IPS-NIHi7 (cell line): ENCODE results near the gene ZSCAN12.
"Not testable (repeated sequence)": the region's sequence is repeated elsewhere in the genome, so short reads cannot be mapped to it uniquely, and the experiment has no call there.

Experiments used
- DNase-seq: peaks from one replicate; pipeline ENCODE4 v3.0.0; 2012; ENCODE audit warnings: mixed read lengths; ENCODE audit errors: extremely low spot score

ZSCAN12 gene

DNA sequence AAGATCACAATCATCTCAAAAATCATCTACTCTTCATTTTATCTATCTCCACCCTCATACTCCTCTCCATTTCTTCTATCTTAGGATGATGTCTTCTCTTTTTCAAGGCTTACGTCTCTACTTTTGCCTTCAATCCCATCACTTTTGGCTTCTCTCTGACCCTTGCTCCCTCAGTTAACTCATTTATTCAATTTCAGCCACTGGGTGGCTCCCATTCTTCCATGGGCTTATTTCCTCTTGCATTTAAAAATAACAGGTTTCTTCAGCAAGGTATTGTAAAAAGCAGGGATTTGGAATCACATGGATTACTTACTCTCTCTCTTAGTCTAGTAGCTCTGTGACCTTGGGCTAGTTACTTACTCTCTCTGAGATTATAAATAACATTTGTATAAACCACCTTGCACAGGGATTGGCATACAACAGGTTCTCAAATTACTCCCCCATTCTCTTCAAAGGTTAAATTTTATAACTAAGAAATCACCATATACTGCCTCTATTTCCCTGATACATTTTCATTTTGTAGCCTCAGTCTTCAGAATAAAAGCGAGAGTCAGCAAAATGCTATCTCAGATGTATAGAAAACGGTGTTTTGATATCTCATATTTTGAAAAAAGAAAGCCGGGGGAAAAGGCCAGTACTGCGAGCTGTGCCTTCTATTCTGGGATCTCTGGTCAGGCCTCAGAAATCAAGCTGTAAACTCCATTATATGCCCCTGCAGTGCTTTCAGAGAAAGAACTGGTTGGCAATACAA, 5.5 kb downstream of the ZSCAN12 start:
- no peak for DNase-seq

- DNase-seq = no peak
Observed at GRCh38 chr6:28390688-28391087, 8.9 kb downstream of the ZSCAN12 start.

DNA sequence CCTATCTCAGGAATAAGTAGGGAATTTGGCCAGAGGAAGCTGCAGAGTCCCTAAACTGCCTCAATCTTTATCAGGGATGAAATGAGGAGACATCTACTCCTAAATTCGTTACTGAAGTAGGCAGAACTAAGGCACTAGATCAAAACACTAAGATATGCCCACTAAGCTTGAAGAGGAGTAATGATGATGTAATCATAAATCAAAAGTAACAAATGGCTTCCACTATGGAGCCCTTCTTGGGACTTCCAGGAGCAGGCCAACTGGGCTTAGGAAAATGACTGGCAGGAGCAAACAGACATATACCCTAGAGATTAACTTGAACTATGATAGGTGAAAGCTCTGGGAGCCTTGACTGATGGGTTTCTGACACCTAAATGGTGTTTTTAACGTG, 15.4 kb downstream of the ZSCAN12 start:
- DNase-seq = no peak

GRCh38 chr6:28383235-28384142, 16.1 kb downstream of the ZSCAN12 start:
- peak; percentile 89 for DNase-seq

DNA sequence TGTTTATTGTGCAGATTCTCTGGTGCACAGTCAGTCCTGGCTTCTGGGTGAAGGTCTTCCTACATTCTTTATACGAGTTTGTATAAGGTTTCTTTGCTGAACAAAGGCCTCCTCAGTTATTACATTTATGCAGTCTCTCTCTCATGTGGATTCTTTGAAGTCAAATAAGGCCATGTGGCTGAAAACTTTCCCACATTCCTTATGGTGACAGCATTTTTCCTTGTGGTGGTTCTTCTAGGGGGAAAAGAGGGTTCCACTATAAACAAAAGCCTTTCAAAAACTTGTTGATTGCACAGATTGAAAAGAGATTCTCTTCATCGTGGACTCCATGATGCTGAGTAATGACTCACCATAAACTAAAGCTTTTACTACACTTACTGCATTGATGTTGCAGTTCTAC, 19.2 kb downstream of the ZSCAN12 start:
- DNase-seq = no peak

GRCh38 chr6:28378644-28379043, 20.9 kb downstream of the ZSCAN12 start:
- DNase-seq = no peak

GRCh38 chr6:28377879-28378278, 21.7 kb downstream of the ZSCAN12 start:
- DNase-seq = no peak

DNA sequence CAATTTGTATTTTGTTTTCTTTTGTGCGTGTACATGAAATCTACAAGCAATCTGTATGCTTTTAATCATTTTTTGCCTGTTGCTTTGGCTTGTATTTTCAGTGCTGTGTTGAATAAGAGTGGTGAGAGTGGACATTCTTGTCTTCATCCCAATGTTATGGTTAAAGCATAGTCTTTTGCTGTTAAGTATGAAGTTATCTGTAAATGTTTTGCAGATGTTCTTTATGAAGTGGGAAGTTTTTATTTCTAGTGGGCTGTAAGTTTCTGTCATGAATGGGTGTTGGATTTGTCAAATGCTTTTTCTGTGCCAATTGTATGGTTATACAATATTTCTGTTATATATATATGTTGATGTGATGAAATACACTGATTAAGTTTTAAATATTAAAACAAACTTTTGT, 25.6 kb downstream of the ZSCAN12 start:
- DNase-seq = no peak

DNA sequence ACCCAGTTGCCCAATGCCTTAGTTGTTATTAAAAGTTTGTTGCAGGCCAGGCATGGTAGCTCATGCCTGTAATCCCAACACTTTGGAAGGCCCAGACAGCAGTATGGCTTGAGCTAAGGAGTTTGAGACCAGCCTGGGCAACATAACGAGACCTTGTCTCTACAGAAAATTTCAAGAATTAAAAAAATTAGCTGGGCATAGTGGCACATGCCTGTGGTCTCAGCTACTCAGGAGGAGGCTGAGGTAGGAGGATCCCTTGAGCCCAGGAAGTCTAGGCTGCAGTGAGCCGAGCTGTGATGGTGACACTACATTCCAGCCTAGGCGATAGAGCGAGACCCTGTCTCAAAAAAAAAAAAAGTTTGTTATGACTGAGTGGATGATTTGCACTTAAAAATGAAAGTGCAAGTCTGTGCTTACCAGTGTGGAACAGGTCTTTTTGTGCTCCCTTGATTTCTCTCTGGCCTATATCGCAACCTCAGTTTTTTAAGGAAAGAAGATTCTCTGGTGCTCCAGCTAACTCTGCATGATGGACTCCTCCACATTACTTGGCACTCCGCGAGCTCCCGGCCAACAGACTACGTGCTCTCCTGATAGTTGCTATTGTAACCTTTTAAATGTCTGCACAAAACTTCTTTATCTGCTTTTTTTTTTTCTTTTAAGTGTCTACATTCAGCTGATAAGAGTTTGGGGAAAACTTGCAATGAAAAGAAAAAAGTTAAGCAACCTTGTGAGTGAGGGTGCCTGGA, 27.7 kb downstream of the ZSCAN12 start:
- no peak for DNase-seq

DNA sequence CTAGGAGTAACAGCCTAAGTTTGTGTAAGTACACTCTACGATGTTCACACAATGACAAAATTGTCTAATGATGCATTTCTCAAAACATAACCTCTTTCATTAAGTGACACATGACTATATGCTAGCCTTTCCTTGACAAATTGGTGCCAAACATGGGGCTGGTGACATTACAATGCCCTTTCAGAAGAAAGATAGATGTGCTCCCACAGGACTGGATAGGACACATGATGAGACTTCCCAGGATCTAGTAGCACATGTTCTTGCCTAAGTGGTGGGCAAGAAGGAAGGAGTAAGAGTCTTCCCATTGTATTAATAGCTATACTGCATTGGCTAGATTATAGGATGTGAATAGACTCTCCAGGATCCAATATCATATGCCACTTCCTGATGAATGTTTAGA, 28.3 kb downstream of the ZSCAN12 start:
- no peak for DNase-seq

- DNase-seq = no peak
Observed at GRCh38 chr6:28370440-28370839, 29.1 kb downstream of the ZSCAN12 start.

DNA sequence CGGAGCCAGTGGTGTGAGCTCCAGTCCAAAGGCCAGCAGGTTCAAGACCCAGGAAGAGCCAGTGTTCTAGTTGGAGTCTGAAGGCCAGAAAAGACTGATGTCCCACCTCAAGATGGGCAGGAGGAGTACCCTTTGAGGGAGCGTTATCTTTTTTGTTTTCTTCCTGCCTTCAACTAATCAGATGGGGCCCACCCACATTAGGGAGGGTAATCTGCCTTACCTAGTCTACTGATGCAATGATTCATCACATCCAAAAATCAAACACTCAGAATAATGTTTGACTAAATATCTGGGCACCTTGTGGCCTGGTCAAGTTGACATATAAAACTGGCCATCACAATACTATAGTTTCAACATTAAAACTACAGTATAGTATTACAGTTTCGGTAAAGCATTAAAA, 30.1 kb downstream of the ZSCAN12 start:
- no peak for DNase-seq

DNA sequence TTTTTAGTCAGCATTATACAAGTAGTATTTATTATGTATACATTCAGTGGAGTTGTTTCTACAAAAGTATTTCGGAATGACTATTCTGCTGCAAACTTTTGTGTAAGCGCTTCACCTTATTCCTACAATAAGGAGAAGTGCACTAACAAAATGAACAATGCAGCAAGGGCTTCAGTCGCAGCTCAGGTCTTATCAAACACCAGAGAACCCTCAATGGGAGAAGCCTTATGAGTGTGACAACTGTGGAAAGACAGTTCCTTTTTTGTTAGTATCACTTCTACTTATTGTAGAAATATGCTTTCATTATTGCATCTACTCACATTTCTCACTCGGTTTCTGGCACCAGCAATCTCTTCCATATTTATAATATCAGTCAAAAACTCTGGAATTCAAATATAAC, 31.0 kb downstream of the ZSCAN12 start:
- no peak for DNase-seq

DNA sequence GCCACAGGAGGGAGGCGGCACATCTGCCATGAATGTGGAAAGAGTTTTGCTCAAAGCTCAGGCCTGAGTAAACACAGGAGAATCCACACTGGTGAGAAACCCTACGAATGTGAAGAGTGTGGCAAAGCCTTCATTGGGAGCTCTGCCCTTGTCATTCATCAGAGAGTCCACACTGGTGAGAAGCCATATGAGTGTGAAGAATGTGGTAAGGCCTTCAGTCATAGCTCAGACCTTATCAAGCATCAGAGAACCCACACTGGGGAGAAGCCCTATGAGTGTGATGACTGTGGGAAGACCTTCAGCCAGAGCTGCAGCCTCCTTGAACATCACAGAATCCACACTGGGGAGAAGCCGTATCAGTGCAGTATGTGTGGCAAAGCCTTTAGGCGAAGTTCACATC, 34.0 kb downstream of the ZSCAN12 start:
- DNase-seq = not testable (repeated sequence)

- DNase-seq = no peak
Observed at GRCh38 chr6:28360961-28361360, 38.6 kb downstream of the ZSCAN12 start.

DNA sequence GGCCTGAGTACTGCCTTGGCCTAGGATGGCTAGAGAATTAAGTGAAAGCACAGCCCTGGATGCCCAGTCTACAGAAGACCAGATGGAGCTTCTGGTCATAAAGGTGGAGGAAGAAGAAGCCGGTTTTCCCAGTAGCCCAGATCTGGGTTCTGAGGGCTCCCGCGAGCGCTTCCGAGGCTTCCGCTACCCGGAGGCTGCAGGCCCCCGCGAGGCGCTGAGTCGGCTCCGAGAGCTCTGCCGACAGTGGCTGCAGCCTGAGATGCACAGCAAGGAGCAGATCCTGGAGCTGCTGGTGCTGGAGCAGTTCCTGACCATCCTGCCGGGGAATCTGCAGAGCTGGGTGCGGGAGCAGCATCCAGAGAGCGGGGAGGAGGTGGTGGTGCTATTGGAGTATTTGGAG, 40.0 kb downstream of the ZSCAN12 start:
- not testable (repeated sequence) for DNase-seq

DNA sequence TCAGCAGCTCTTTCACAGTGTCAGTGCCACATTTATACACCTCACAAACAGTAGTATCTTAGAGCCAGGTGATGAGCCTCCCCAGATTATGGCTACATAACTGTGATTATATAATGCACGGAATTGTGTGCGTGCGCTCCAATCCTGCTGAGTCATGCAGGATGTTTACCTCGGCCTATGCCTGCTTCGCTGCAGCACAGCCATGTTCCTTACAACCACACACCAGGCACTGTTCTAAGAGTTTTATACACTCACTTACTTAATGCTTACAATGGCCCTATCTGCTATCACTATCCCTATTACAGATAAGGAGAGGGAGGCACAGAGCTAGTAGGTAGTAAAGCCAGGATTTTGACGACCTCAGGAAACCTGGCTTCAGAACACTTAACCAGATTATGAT, 42.5 kb downstream of the ZSCAN12 start:
- no peak for DNase-seq

GRCh38 chr6:28356666-28357020, 42.9 kb downstream of the ZSCAN12 start:
- no peak for DNase-seq

- peak; percentile 78 for DNase-seq
Observed at GRCh38 chr6:28355743-28356665, 43.5 kb downstream of the ZSCAN12 start.

DNA sequence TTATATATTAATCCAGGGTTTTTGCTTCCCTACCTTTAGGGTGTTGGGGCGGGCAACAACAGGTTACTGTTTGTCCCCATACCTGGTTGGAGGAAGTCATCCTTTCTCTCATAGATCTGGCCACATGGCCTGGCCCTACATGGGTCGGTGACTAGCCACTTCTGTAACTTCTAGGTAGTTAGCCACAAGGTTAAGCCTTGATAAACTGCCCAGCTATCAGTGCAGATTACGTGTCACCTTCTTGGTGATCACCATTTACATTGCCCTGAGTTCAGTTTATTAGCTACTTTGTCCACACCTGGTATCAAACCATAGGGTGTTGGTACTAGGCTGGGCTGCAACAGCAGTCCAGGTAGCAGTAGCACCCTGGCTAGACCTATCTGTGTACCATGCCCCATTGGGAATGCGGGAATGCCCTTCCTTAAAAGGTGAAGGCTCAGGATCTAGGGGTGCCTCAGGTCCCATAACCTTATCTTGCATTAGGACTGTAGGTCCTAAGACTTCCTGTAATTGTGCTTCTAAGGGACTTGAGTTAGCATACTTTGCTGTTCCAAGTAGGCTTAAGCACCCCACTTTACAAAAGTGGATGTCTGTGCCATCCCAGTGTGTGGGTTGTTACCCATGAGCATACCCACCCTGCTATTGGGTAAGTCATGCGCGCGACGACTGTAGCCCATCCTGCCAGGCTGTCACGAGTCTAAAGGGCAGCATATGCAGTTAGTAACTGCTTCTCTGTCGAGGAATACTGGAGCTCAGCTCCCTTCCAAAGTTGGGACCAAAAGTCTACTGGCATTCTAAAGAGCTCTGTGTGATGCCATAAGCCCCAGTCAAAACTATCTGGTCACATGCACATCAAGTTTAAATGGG, 44.6 kb downstream of the ZSCAN12 start:
- no peak for DNase-seq
